Measurements from ENCODE around the gene CPNE1. TPM values are rescaled to one million over a fixed set of nuclear protein-coding genes. Genes with fewer than 3 reads are reported as not detected.

Gene CPNE1
- total RNA-seq, 4 donors from 2014 or later: 43.3 to 238 (median 103) TPM

DNA sequence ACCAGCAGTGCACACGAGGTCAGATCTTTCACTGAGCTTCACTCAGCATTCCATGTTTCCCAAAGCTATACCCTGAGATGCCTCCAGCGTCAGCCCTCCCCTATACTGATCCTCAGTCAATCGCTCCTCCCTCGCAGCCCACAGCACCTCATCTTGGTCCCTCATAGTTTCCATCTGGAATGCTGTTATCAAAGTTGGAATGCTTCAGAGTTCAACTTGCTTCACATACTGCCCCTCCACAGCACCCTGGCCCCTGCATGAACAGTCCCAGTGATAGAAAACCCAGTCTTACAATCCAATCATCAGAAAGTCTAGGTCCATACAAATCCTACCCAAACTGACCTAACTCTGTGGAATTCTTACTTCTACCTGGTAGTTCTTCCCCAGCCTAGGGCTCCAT, 29.0 kb downstream of the CPNE1 start:
- H3K4me3 ChIP-seq: no peak overlapping the region
- H3K27ac ChIP-seq: no peak overlapping the region
- H3K36me3 ChIP-seq: peaks cover 21% of the 10 kb centered on the region
- H3K4me1 ChIP-seq: peaks cover 12% of the 10 kb centered on the region
- WGBS: 83% methylated on average over 4 of the region's 4 CpGs
- TF ChIP-seq POLR2A (IDR thresholded peaks at IDR 0.05) (no peak), EP300 (IDR thresholded peaks at IDR 0.05) (no peak), POLR2AphosphoS5 (IDR thresholded peaks at IDR 0.05) (no peak)
- TF ChIP-seq, protein P1, sequence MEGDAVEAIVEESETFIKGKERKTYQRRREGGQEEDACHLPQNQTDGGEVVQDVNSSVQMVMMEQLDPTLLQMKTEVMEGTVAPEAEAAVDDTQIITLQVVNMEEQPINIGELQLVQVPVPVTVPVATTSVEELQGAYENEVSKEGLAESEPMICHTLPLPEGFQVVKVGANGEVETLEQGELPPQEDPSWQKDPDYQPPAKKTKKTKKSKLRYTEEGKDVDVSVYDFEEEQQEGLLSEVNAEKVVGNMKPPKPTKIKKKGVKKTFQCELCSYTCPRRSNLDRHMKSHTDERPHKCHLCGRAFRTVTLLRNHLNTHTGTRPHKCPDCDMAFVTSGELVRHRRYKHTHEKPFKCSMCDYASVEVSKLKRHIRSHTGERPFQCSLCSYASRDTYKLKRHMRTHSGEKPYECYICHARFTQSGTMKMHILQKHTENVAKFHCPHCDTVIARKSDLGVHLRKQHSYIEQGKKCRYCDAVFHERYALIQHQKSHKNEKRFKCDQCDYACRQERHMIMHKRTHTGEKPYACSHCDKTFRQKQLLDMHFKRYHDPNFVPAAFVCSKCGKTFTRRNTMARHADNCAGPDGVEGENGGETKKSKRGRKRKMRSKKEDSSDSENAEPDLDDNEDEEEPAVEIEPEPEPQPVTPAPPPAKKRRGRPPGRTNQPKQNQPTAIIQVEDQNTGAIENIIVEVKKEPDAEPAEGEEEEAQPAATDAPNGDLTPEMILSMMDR (IDR thresholded peaks at IDR 0.05): no peak
- H3K9me3 ChIP-seq: no peaks in the 10 kb centered on the region
- no peaks in the 10 kb centered on the region for H3K27me3 ChIP-seq
- DNase-seq (ENCODE audit: low spot score in 2 of 2): no peak

GRCh38 chr20:35632539-35633115, 32.1 kb downstream of the CPNE1 start:
- no peak overlapping the region for H3K27ac ChIP-seq
- H3K27me3 ChIP-seq: no peaks in the 10 kb centered on the region
- no peak overlapping the region for H3K4me3 ChIP-seq
- no peaks in the 10 kb centered on the region for H3K9me3 ChIP-seq
- peaks cover 50% of the 10 kb centered on the region for H3K36me3 ChIP-seq
- peaks cover 9% of the 10 kb centered on the region for H3K4me1 ChIP-seq
- TF ChIP-seq, protein P1 (IDR thresholded peaks at IDR 0.05): no peak
- TF ChIP-seq POLR2AphosphoS5 (IDR thresholded peaks at IDR 0.05): no peak
- no peak for TF ChIP-seq EP300 (IDR thresholded peaks at IDR 0.05)
- no peak for TF ChIP-seq POLR2A (IDR thresholded peaks at IDR 0.05)
- no peak for DNase-seq (ENCODE audit: low spot score in 2 of 2)
- WGBS: 90% methylated on average over 11 of the region's 13 CpGs

DNA sequence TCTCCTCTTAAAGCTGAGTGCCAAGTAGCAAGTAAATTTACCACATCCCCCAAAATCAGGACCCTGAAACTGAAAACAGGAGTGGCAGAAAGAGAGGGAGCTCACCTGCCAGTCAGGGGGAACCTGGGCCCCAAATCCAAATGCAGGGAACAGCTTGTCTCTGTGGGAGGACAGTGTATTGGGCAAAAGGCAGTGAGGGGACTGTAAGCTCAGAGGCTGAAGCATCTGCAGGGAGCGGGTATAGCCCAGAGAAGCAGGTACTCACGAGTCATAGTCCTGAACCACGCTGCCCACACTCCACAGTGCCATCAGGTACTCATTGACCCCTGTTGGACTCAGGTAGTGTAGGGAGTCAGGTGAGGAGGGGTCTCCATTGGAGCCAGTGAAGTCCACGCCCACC, 34.1 kb downstream of the CPNE1 start:
- no peak for TF ChIP-seq POLR2AphosphoS5 (IDR thresholded peaks at IDR 0.05)
- no peak for TF ChIP-seq POLR2A (IDR thresholded peaks at IDR 0.05)
- no peak for TF ChIP-seq EP300 (IDR thresholded peaks at IDR 0.05)
- TF ChIP-seq, protein P1 (IDR thresholded peaks at IDR 0.05): no peak
- 93% methylated on average over 4 of the region's 4 CpGs for WGBS
- H3K4me3 ChIP-seq: no peak overlapping the region
- DNase-seq (ENCODE audit: low spot score in 2 of 2): no peak
- H3K4me1 ChIP-seq: peaks cover 1% of the 10 kb centered on the region
- H3K27me3 ChIP-seq: no peaks in the 10 kb centered on the region
- no peaks in the 10 kb centered on the region for H3K9me3 ChIP-seq
- peaks cover 70% of the 10 kb centered on the region for H3K36me3 ChIP-seq
- no peak overlapping the region for H3K27ac ChIP-seq

- Histone ChIP-seq H3K4me1 (no peaks in the 10 kb centered on the region), H3K27ac (no peak overlapping the region), H3K27me3 (no peaks in the 10 kb centered on the region), H3K4me3 (no peak overlapping the region), H3K9me3 (no peaks in the 10 kb centered on the region), H3K36me3 (peaks cover 80% of the 10 kb centered on the region)
- TF ChIP-seq POLR2A (IDR thresholded peaks at IDR 0.05): no peak
- 95% methylated on average over 12 of the region's 12 CpGs for WGBS
- DNase-seq (ENCODE audit: low spot score in 2 of 2): no peak
Measured at GRCh38 chr20:35629427-35630145, 35.1 kb downstream of the CPNE1 start.

GRCh38 chr20:35627121-35627520, 37.6 kb downstream of the CPNE1 start:
- no peak overlapping the region for H3K27ac ChIP-seq
- no peaks in the 10 kb centered on the region for H3K27me3 ChIP-seq
- DNase-seq (ENCODE audit: low spot score in 2 of 2): no peak
- 92% methylated on average over 8 of the region's 8 CpGs for WGBS
- no peaks in the 10 kb centered on the region for H3K4me1 ChIP-seq
- H3K9me3 ChIP-seq: no peaks in the 10 kb centered on the region
- H3K4me3 ChIP-seq: no peak overlapping the region
- TF ChIP-seq POLR2A (IDR thresholded peaks at IDR 0.05) (no peak), EP300 (IDR thresholded peaks at IDR 0.05) (no peak), POLR2AphosphoS5 (IDR thresholded peaks at IDR 0.05) (no peak)
- TF ChIP-seq, protein P1 (IDR thresholded peaks at IDR 0.05): no peak
- H3K36me3 ChIP-seq: peaks cover 82% of the 10 kb centered on the region
